Measurements from ENCODE around the gene NEK7. TPM values are rescaled to one million over a fixed set of nuclear protein-coding genes. Genes with fewer than 3 reads are reported as not detected.

NEK7 gene
- total RNA-seq, 4 donors from 2014 or later: 123 to 219 (median 141) TPM

DNA sequence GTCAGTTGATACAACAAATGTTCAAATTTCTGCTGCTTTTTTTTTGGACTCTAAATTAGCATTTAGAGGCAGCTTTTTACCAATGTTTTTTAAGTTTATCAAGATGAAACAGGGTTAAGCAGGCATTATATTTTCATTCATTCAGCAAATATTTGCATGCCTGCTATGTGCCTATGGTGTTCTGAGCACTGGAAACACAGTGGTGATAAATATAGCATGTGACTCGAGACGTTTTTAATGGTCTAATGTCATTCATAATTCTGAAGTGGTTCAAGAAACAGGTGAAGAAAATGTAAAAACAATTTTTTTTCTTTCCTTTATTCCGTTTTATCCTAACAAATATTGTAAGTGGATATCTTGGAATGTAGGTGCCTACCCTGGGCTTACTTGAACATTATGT lies 26.8 kb downstream of the NEK7 start:
- H3K4me3 ChIP-seq: no peak overlapping the region
- TF ChIP-seq POLR2A (IDR thresholded peaks at IDR 0.05): no peak
- TF ChIP-seq, protein P1, sequence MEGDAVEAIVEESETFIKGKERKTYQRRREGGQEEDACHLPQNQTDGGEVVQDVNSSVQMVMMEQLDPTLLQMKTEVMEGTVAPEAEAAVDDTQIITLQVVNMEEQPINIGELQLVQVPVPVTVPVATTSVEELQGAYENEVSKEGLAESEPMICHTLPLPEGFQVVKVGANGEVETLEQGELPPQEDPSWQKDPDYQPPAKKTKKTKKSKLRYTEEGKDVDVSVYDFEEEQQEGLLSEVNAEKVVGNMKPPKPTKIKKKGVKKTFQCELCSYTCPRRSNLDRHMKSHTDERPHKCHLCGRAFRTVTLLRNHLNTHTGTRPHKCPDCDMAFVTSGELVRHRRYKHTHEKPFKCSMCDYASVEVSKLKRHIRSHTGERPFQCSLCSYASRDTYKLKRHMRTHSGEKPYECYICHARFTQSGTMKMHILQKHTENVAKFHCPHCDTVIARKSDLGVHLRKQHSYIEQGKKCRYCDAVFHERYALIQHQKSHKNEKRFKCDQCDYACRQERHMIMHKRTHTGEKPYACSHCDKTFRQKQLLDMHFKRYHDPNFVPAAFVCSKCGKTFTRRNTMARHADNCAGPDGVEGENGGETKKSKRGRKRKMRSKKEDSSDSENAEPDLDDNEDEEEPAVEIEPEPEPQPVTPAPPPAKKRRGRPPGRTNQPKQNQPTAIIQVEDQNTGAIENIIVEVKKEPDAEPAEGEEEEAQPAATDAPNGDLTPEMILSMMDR (IDR thresholded peaks at IDR 0.05): no peak
- no peak for TF ChIP-seq EP300 (IDR thresholded peaks at IDR 0.05)
- DNase-seq (ENCODE audit: low spot score in 2 of 2): no peak
- H3K27ac ChIP-seq: no peak overlapping the region
- 78 to 83% methylated on average over 3 of the region's 3 CpGs for WGBS, 2 donors
- peaks cover 0 to 44% (median 3%) of the 10 kb centered on the region in 4 donors for H3K4me1 ChIP-seq
- no peaks in the 10 kb centered on the region for H3K36me3 ChIP-seq
- H3K27me3 ChIP-seq: no peaks in the 10 kb centered on the region
- no peaks in the 10 kb centered on the region for H3K9me3 ChIP-seq

DNA sequence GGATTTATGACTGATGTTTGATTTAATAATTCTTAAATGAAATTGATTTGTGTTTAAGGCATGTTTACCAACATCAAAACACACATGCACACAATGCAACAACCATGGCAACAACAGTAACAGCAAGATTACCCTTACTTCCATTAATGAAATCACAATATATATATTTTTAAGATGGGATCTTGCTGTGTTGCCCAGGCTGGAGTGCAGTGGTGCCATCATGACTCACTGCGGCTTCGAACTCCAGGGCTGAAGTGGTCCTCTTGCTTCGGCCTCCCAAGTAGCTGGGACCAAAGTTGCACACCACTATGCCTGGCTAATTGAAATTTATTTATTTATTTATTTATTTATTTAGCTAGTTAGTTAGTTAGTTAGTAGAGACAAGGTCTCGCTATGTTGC lies 27.7 kb downstream of the NEK7 start:
- no peak for TF ChIP-seq POLR2A (IDR thresholded peaks at IDR 0.05)
- TF ChIP-seq EP300 (IDR thresholded peaks at IDR 0.05): no peak
- TF ChIP-seq, protein P1 (IDR thresholded peaks at IDR 0.05): no peak
- no peaks in the 10 kb centered on the region for H3K27me3 ChIP-seq
- no peak overlapping the region for H3K27ac ChIP-seq
- H3K4me1 ChIP-seq: peaks cover 0 to 44% (median 1%) of the 10 kb centered on the region in 4 donors
- DNase-seq (ENCODE audit: low spot score in 2 of 2): no peak
- 97 to 98% methylated on average over 4 of the region's 4 CpGs for WGBS, 2 donors
- H3K9me3 ChIP-seq: no peaks in the 10 kb centered on the region
- H3K36me3 ChIP-seq: no peaks in the 10 kb centered on the region
- H3K4me3 ChIP-seq: no peak overlapping the region

DNA sequence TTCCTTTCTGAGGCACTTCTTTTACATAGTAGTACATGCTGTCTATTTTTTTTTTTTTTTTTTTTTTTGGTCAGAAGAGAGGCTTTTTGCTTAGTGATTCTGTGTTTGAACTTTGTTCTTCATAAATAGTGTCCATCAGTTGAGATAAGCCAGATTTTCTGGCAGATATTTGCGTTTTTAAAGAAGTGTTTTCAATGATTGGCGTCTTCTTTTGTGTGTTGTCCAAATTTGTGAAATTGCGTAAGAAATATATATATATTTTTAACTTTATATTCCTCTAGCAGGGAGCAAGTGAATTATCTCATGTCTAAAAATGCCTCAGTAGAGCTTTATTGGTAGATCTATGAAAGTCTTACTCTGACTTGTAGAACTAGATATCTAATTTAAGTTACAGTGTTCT lies 28.3 kb downstream of the NEK7 start:
- 80 to 85% methylated on average over 3 of the region's 3 CpGs for WGBS, 2 donors

DNA sequence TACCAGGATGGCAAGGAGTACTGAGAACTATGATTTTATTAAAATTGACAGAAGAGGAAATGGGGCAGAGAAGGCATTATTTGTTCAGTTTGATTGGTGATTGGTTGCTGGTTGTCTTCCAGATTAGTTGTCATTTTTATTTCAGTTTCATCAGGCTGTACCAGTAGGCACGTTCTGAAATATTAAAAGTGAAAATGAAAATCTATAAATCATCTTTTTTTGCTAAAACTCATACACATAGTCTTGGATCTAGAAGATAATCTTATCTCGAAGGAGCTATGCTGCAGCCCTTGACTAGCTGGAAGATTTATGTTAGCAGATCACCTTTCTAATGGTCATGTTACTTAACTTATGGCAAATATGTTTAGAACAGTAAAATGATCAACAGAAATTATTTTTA lies 29.0 kb downstream of the NEK7 start:
- Histone ChIP-seq H3K27me3 (no peaks in the 10 kb centered on the region), H3K9me3 (no peaks in the 10 kb centered on the region), H3K36me3 (no peaks in the 10 kb centered on the region), H3K4me1 (peaks cover 0 to 42% (median 0%) of the 10 kb centered on the region in 4 donors), H3K27ac (no peak overlapping the region), H3K4me3 (no peak overlapping the region)
- DNase-seq (ENCODE audit: low spot score in 2 of 2): no peak
- 63 to 64% methylated on average over 2 of the region's 2 CpGs for WGBS, 2 donors
- no peak for TF ChIP-seq POLR2A (IDR thresholded peaks at IDR 0.05)
- TF ChIP-seq, protein P1 (IDR thresholded peaks at IDR 0.05): no peak
- TF ChIP-seq EP300 (IDR thresholded peaks at IDR 0.05): no peak

More for the DNA sequence above, 28.3 kb downstream of the NEK7 start:
- H3K4me3 ChIP-seq: no peak overlapping the region
- H3K27me3 ChIP-seq: no peaks in the 10 kb centered on the region
- DNase-seq (ENCODE audit: low spot score in 2 of 2): no peak
- H3K36me3 ChIP-seq: no peaks in the 10 kb centered on the region
- H3K27ac ChIP-seq: no peak overlapping the region
- no peaks in the 10 kb centered on the region for H3K9me3 ChIP-seq
- TF ChIP-seq, protein P1 (IDR thresholded peaks at IDR 0.05): no peak
- no peak for TF ChIP-seq POLR2A (IDR thresholded peaks at IDR 0.05)
- no peak for TF ChIP-seq EP300 (IDR thresholded peaks at IDR 0.05)
- H3K4me1 ChIP-seq: peaks cover 0 to 42% (median 0%) of the 10 kb centered on the region in 4 donors

DNA sequence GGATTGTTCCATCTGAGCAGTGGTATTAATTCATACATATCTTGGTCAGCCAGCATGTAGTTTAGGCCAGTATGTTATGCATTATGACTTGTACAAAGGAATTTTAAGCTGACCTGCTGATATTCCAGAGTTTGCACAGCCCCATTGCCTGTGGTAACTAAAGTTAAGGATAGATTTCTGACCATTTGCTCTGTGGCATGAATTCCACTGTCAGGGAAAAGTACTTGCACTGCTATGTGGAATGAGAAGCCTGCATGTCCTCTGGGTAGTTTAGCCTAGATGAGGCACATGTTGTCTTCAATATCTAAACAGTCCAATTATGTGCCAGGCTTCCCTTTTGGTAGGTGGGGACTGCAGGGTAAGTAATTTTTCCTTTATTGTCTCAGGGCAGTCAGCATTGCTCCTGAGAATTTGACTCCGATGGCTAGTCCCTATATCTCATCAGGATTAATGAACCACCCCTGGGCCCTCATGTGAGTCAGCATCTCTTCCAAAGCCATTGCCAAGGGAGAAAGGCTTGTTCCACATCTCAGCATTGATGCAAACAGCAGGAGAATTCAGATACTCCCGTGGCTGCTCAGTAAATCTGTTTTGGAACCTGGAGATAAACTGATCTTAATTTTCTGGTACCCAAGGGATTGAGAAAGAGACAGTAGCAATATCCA lies 30.2 kb downstream of the NEK7 start:
- no peak for TF ChIP-seq EP300 (IDR thresholded peaks at IDR 0.05)
- TF ChIP-seq, protein P1 (IDR thresholded peaks at IDR 0.05): no peak
- H3K27ac ChIP-seq: no peak overlapping the region
- H3K4me3 ChIP-seq: no peak overlapping the region
- DNase-seq (ENCODE audit: low spot score in 2 of 2): no peak
- H3K9me3 ChIP-seq: no peaks in the 10 kb centered on the region
- no peaks in the 10 kb centered on the region for H3K27me3 ChIP-seq
- no peaks in the 10 kb centered on the region for H3K36me3 ChIP-seq
- peaks cover 0 to 48% (median 0%) of the 10 kb centered on the region in 4 donors for H3K4me1 ChIP-seq
- 87 to 91% methylated on average over 2 of the region's 2 CpGs for whole genome bisulfite sequencing, 2 donors

All from tibial nerve (tissue), 4 donors.